ENCODE data around the gene KPTN.

DNA sequence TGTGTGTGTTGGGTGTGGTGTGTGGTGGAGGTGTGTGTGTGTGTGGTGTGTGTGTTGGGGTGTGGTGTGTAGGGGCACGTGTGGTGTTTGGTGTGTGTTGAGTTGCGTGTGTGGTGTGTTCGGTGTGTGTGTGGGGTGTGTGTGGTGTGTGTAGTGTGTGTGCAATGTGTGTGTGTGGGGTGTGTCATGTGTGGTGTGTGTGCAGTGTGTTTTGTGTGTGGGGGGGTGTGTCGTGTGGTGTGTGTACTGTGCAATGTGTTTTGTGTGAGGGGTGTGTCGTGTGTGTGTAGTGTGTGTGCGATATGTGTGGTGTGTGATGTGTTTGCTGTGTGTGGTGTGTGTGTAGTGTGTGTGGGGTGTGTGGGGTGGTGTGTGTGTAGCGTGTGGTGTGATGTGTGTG lies 6.0 kb upstream of the KPTN start:
- TF ChIP-seq, protein P1, sequence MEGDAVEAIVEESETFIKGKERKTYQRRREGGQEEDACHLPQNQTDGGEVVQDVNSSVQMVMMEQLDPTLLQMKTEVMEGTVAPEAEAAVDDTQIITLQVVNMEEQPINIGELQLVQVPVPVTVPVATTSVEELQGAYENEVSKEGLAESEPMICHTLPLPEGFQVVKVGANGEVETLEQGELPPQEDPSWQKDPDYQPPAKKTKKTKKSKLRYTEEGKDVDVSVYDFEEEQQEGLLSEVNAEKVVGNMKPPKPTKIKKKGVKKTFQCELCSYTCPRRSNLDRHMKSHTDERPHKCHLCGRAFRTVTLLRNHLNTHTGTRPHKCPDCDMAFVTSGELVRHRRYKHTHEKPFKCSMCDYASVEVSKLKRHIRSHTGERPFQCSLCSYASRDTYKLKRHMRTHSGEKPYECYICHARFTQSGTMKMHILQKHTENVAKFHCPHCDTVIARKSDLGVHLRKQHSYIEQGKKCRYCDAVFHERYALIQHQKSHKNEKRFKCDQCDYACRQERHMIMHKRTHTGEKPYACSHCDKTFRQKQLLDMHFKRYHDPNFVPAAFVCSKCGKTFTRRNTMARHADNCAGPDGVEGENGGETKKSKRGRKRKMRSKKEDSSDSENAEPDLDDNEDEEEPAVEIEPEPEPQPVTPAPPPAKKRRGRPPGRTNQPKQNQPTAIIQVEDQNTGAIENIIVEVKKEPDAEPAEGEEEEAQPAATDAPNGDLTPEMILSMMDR (conservative IDR thresholded peaks at IDR 0.05; ENCODE audit: low read depth, low read length) = no peak
- no peak for TF ChIP-seq EZH2 (IDR thresholded peaks at IDR 0.05; ENCODE audit: low read length, unreplicated experiment)
- no peak for TF ChIP-seq EZH2phosphoT487 (IDR thresholded peaks at IDR 0.05; ENCODE audit: borderline replicate concordance, low read length)

Data from PC-3 (cell line).